Measurements from ENCODE around the gene FSTL4. TPM values are rescaled to one million over a fixed set of nuclear protein-coding genes. Genes with fewer than 3 reads are reported as not detected.

FSTL4 gene
- total RNA-seq, 2 donors from 2014 or later, result 0.26 to 1.3 TPM

GRCh38 chr5:133520991-133521706, 91.2 kb downstream of the FSTL4 start:
- no peaks in the 10 kb centered on the region for H3K4me1 ChIP-seq
- DNase-seq, result no peak
- no peaks in the 10 kb centered on the region for H3K36me3 ChIP-seq (replicated peaks in 1 of 2; ENCODE audit: insufficient read depth in 1 of 2, low read depth in 2 of 2)
- H3K4me3 ChIP-seq, result no peak overlapping the region
- no peak for ATAC-seq
- H3K9me3 ChIP-seq, result no peaks in the 10 kb centered on the region
- no peaks in the 10 kb centered on the region for H3K27me3 ChIP-seq
- intact Hi-C loops (cut with DNase I), result no loop called here
- no peak overlapping the region for H3K27ac ChIP-seq
- WGBS, 2 donors, result 64 to 69% methylated on average over 2 of the region's 2 CpGs
- TF ChIP-seq CTCF (IDR thresholded peaks at IDR 0.05), result no peak
- no peak for TF ChIP-seq POLR2A (IDR thresholded peaks at IDR 0.05)

GRCh38 chr5:133520062-133520461, 92.3 kb downstream of the FSTL4 start:
- H3K27me3 ChIP-seq, result no peaks in the 10 kb centered on the region
- no peak overlapping the region for H3K27ac ChIP-seq
- H3K4me1 ChIP-seq, result no peaks in the 10 kb centered on the region
- intact Hi-C loops (cut with DNase I), result no loop called here
- H3K9me3 ChIP-seq, result no peaks in the 10 kb centered on the region
- TF ChIP-seq CTCF (IDR thresholded peaks at IDR 0.05) (no peak), POLR2A (IDR thresholded peaks at IDR 0.05) (no peak)
- DNase-seq (no peak), ATAC-seq (no peak)
- WGBS, 2 donors, result 47 to 51% methylated on average over 4 of the region's 4 CpGs
- H3K4me3 ChIP-seq, result no peak overlapping the region
- no peaks in the 10 kb centered on the region for H3K36me3 ChIP-seq (replicated peaks in 1 of 2; ENCODE audit: insufficient read depth in 1 of 2, low read depth in 2 of 2)

DNA sequence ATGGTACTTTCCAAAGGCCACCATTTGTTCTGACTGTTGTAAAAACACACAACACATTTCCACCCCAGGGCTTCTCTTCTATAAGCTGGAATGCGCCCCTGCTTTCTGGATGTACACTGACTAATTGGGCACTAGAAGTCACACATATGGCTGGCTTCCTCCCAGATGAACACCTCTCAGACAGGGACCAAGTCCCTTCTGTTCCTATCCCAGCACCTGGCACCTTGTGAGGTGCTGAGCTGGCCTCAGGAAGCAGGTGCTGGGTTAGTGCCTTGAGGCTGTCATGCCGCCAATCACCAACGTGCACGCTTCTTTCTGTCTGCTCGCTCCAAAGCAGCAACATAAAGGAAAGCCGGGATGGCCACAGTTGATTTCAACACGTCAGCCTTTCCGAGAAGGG, 93.2 kb downstream of the FSTL4 start:
- Histone ChIP-seq H3K9me3 (no peaks in the 10 kb centered on the region), H3K27ac (no peak overlapping the region), H3K4me3 (no peak overlapping the region), H3K36me3 (replicated peaks in 1 of 2; ENCODE audit: insufficient read depth in 1 of 2, low read depth in 2 of 2) (no peaks in the 10 kb centered on the region), H3K27me3 (no peaks in the 10 kb centered on the region), H3K4me1 (no peaks in the 10 kb centered on the region)
- no peak for TF ChIP-seq POLR2A (IDR thresholded peaks at IDR 0.05)
- TF ChIP-seq CTCF (IDR thresholded peaks at IDR 0.05), result no peak
- ATAC-seq (no peak), DNase-seq (no peak)
- intact Hi-C loops (cut with DNase I), result no loop called here
- WGBS, 2 donors, result 77 to 86% methylated on average over 8 of the region's 8 CpGs

- no peak overlapping the region for H3K27ac ChIP-seq
Observed at GRCh38 chr5:133514456-133514855, 97.9 kb downstream of the FSTL4 start.

More at GRCh38 chr5:133514456-133514855, 97.9 kb downstream of the FSTL4 start:
- H3K9me3 ChIP-seq, result no peaks in the 10 kb centered on the region
- H3K27me3 ChIP-seq, result no peaks in the 10 kb centered on the region
- no peak overlapping the region for H3K4me3 ChIP-seq
- no peaks in the 10 kb centered on the region for H3K4me1 ChIP-seq
- ATAC-seq (no peak), DNase-seq (no peak)
- WGBS, 2 donors, result 32 to 59% methylated on average over 1 of the region's 1 CpG
- TF ChIP-seq CTCF (IDR thresholded peaks at IDR 0.05), result no peak
- no peak for TF ChIP-seq POLR2A (IDR thresholded peaks at IDR 0.05)
- H3K36me3 ChIP-seq (replicated peaks in 1 of 2; ENCODE audit: insufficient read depth in 1 of 2, low read depth in 2 of 2), result no peaks in the 10 kb centered on the region
- intact Hi-C loops (cut with DNase I), result no loop called here

Measured in body of pancreas (tissue), 4 donors.